ENCODE results near the gene NOL6. TPM values are rescaled to one million over a fixed set of nuclear protein-coding genes. Genes with fewer than 3 reads are reported as not detected.

The NOL6 gene
- total RNA-seq, 4 donors from 2014 or later, result 26.2 to 40.2 (median 31.5) TPM

- no peak for DNase-seq (ENCODE audit: low spot score in 2 of 2)
- intact Hi-C loops (cut with DNase I; ENCODE audit: low total_unique reads), result no loop called here
- TF ChIP-seq CTCF (IDR thresholded peaks at IDR 0.05) (no peak), POLR2A (IDR thresholded peaks at IDR 0.05) (no peak)
- H3K4me3 ChIP-seq (ENCODE audit: low read depth, poor library complexity, severe bottlenecking), result no peak overlapping the region
- WGBS, 2 donors, result 71 to 74% methylated on average over 15 to 16 of the region's 16 CpGs
These were observed 39.2 kb downstream of the NOL6 start for GRCh38 chr9:33434317-33435105.

GRCh38 chr9:33433871-33434270 lies 39.9 kb downstream of the NOL6 start:
- DNase-seq (ENCODE audit: low spot score in 2 of 2), result no peak
- intact Hi-C loops (cut with DNase I; ENCODE audit: low total_unique reads), result no loop called here
- TF ChIP-seq CTCF (IDR thresholded peaks at IDR 0.05) (no peak), POLR2A (IDR thresholded peaks at IDR 0.05) (no peak)
- 88 to 92% methylated on average over 8 of the region's 8 CpGs for WGBS, 2 donors
- H3K4me3 ChIP-seq (ENCODE audit: low read depth, poor library complexity, severe bottlenecking), result no peak overlapping the region

- WGBS, 2 donors, result 37 to 46% methylated on average over 2 of the region's 2 CpGs
- intact Hi-C loops (cut with DNase I; ENCODE audit: low total_unique reads), result no loop called here
- no peak for TF ChIP-seq CTCF (IDR thresholded peaks at IDR 0.05)
- no peak for TF ChIP-seq POLR2A (IDR thresholded peaks at IDR 0.05)
- no peak for DNase-seq (ENCODE audit: low spot score in 2 of 2)
- H3K4me3 ChIP-seq (ENCODE audit: low read depth, poor library complexity, severe bottlenecking), result no peak overlapping the region
These were observed 42.3 kb downstream of the NOL6 start for GRCh38 chr9:33431420-33431819.

- 0 to 17% methylated on average over 1 of the region's 1 CpG for WGBS, 2 donors
- no peak overlapping the region for H3K4me3 ChIP-seq (ENCODE audit: low read depth, poor library complexity, severe bottlenecking)
- TF ChIP-seq CTCF (IDR thresholded peaks at IDR 0.05) (no peak), POLR2A (IDR thresholded peaks at IDR 0.05) (no peak)
- intact Hi-C loops (cut with DNase I; ENCODE audit: low total_unique reads), result no loop called here
- DNase-seq (ENCODE audit: low spot score in 2 of 2), result no peak
These were observed 42.8 kb downstream of the NOL6 start for GRCh38 chr9:33430942-33431341.

GRCh38 chr9:33429256-33429985 lies 44.3 kb downstream of the NOL6 start:
- no peak for DNase-seq (ENCODE audit: low spot score in 2 of 2)
- no peak overlapping the region for H3K4me3 ChIP-seq (ENCODE audit: low read depth, poor library complexity, severe bottlenecking)
- no peak for TF ChIP-seq CTCF (IDR thresholded peaks at IDR 0.05)
- TF ChIP-seq POLR2A (IDR thresholded peaks at IDR 0.05), result no peak
- intact Hi-C loops (cut with DNase I; ENCODE audit: low total_unique reads), result no loop called here
- WGBS, 2 donors, result 55 to 68% methylated on average over 3 of the region's 3 CpGs
